Kidney tubule cell (primary cell): Measurements from ENCODE around the gene ABTB2.

ENCODE experiments used
- DNase-seq: peaks from one replicate; pipeline ENCODE4 v3.0.0-alpha.2; 2018; ENCODE audit warnings: low spot score

The ABTB2 gene

DNA sequence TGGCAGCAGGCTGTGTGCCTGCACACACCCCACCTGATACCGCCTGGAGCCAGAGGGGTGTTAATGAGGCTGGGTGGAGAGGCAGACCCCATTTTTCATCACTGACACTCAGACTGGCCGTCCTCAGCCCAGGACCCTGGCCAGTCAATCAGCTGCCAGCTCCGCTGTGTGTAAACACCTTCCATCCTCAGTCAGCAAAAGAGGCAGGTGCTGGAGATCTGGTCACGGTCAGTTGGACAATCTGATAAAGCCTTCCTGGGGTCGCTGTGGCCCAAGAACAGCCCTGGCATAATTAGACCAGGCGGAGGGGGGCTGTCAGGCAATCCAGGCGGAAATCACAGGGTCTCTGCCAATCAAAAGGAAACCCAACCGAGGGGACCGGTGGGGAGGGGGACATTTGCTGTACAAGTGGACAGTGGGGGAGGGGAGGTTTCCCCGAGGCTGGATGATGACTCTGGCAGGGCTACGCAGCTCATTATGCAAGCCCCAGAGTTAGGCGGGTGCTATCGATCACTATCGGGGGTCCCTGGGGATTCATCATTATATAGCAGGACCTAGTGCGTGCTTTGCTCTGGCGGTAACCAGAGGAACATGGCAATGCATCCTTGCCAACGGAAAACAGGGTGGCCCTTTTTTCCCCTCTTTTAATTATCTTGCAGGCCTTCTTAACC lies 72.9 kb downstream of the ABTB2 start:
- DNase-seq: no peak

DNA sequence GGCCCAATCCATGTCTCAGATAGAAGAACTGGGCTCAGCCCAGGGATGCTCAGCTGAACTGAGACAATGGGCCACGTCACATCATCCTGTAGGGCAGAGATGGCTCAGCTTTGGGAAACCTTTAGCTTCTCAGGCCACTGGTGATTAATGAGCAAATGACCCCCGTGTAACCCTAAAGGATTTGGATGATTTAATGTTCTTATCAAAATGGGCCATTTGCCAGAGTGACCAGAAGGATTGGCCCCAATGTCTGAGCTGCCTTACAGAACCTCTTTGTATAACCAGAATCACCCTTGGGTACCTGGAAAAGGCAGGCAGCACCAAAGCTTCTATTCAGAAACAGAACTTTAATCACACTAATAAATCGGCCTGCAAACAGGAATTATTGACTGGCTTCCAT lies 73.7 kb downstream of the ABTB2 start:
- DNase-seq: no peak

DNA sequence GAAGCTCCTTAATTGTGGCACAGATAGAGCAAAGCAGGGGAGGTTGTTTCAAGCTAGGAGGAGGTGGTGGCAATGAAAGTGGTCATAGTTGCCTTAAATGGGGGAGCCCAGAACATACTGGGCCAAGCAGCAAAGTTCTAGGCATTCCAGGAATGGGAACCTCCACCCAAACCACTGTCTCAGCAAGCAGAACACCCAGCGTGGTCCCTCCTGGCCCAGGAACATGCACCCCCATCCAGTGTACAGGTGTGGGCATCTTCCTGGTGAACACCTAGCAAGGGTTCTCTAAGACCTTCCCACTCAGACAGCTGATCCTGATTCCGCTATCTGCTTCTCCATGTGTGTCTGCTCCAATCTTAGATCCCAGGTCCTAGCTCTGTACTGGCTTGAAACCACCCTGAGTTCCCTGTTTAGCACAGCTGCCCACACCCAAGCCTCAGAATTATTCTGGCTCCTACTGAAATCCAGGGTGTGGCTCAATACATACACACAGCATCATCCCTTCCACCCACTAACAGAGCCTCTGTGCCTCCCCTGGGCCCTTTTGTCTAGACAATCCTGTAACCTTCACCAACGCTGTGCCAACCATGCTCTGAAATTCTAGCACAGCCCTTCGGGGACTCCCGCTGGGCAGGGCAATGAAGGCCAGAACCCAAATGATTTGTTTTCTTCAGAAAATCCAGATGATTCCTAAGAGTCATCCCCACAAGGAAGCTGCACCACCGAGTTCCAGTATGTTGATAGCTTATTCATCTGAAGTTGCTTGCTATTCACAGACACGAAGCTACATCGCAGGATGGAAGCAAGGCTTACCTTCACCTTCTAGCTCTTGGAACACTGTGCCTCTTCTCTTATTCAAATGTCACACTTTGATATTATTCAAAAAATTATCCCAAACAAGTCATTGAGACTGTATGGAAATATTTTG lies 76.6 kb downstream of the ABTB2 start:
- no peak for DNase-seq

DNA sequence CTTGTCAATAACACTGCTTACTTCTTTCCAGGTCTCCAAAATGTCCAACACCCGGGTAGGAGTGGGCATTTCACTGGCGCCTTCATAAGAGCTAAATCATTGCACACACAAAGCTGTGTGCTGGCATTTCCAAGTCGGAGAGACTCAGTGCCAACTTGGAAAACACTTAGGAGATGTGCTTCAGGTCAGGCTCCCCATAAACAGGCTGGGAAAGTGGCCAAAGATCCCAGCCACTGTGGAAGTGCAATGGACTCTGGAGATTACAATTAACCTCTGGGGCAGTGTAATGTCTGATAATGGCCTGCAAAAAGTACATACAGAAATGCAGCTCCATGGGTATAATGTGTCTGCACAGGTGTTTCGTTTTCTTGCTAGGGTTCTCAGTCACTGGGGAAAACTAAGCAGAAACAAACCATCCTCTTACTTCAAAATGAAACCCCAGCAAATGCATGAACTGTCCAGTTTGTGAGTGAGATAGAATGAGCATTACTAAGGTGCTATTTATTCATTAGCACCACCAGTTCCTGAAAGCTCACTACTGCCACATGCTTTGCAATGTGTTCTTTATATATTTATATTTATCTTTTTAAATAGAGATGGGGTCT lies 79.0 kb downstream of the ABTB2 start:
- no peak for DNase-seq

DNA sequence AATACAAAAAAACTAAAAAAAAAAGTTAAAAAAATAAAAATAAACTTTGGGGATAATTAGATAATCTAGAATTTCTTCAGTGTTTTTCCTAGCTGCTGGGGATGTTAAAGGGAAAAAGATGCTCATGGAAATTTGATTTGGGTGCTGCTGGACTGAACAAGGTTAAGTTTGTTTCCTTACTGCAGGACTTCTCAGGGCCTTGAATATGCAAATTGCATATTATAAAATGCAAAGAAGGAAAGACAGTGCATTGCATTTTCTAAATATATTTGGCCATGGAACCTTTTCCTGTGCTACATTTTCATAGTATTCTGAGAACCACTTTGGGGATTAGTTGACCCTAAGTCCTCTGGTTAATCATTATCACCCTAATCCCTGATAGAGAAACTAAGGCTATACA lies 79.6 kb downstream of the ABTB2 start:
- DNase-seq: no peak

DNA sequence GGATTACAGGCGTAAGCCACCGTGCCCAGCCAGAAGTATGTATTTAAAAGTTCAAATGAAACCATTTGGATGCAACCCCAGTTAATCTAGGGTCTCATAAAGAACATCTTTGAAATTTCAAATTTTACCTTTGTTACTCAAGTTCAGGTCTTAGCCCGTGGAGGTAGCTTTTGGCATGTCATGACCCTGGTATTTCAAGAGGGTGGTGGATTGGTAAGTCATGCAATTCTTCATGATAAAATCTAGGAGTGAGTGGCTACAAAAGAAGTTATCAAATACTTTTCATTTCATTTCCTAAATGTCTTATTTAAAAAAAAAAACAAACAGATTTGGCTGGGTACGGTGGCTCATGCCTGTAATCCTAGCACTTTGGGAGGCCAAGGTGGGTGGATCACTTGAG lies 80.6 kb downstream of the ABTB2 start:
- no peak for DNase-seq

DNA sequence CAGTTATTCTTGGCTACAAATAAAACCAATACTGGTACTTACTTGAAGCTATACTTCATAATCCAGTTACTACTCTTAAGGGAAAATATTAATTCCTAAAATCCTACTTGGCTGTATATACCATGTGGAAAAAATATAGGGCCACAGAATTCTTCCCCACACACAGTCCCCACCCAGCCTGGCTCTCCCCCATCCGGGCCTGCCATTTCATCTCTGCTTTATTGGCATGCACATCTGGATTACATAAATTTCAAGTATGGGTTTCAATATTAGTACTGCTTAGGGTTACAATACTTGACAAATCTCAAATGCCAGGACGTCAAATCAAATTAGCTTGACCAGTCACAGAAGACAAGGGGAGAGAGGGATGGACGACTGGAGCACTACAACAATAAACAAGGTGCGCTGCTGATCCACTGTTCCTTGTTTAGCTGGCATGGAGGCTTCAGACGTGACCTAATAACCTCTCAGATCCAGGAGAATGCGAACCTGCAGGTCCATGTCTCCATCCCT lies 81.4 kb downstream of the ABTB2 start:
- DNase-seq: no peak

DNA sequence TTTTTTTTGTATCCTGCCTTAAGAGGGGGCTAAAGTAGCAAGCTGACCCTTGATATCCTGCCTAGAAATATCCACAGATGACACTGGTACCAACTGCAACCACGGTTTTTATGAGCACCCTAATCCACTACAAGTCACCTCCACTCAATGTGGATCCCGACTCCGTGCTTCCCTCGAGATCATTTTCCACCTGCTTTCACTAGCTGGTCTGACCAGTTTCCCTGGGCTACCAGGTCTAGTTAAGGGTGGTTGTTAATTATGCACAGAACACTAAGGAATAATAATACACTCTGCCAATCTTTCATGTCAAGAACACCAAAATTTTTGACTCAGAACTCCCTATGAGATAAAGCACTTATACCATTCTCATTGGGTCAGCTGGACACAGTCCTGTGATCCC lies 82.3 kb downstream of the ABTB2 start:
- no peak for DNase-seq

DNA sequence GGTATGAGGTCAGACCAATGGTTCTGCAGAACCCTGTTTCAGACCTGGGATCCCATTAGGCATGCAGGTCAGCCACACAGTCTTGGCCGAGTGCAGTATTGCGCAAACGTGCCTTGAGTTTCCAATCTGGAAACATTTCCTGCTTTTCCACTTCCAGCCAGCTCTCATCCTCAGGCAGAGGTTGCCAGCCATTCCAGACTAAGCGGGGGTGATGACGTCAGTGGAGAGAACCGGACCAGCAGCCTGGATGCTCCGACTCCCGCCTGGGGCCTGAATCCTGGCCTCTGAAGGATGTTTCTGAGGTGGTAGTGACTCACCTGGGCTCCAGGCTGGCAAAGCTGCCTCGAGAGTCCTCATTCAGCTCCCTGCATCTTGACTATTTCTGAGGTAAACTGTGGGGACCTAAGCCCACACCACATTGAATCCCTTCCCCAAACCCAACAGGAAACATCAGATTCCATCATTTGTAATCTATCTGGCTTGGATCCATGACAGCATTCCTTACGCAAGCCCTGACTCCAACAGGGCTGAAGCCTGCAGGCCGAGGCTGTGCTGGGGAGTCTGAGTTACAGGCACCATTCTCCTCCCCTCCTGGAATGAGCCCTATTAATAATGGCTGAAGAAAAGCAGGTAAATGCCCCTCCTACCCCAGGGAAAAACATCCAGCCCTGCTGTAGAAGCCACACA lies 83.0 kb downstream of the ABTB2 start:
- peak; percentile 98 for DNase-seq

DNA sequence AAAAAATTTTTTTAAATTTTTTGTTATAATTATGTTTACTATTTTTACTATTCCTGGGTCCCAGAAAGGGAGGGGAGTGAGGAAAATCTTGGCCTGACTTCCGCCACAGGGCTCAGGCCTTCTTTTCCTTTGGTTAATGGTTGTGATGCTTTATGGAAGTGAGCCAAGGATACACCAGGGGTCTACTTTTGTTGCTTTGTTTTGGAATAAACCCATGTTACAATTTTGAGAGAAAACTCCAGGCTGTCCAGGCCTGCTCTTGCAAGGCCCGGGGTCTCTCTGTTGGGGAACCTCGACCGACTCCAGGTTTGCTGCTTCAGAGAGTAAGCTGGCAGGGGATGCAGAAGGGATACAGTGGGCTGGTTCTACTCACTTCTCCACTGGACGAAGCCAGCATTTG lies 84.7 kb downstream of the ABTB2 start:
- DNase-seq: no peak

DNA sequence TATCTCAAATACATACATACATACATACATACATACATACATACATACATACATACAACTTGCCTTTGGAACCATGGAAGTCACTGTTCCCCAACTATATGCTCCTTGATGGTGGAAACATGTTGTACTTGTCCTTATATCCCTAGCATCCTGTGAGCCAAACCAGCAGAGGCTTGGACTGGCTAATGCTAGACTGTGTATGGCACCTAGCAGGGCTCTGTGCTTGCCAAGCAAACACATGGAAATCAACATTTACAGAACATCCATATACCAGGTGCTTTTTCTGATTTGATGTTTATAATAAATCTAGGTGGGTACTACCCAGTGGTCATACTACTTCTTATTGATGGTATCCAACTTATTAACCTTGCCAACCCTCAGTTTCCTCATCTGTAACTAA lies 86.1 kb downstream of the ABTB2 start:
- DNase-seq: no peak

DNA sequence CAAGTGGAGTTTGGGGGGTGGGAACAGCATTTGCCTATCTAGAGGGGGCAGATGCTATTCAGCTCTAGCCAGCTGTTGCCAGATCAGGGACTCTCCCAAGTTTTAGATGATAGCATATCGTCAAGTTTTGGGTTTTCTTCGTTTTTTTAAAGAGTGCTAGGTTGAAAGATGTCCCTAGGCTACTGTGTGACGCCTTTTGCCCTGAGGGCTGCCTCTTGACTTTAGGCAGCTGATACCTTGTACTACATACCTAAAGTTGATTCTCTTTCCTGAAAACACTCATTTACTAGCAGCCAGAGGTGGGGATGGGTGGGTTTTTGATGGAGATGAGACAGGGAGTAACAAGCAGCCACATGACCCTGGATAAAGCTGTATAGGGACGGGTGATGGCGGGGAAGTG lies 87.1 kb downstream of the ABTB2 start:
- DNase-seq: no peak

DNA sequence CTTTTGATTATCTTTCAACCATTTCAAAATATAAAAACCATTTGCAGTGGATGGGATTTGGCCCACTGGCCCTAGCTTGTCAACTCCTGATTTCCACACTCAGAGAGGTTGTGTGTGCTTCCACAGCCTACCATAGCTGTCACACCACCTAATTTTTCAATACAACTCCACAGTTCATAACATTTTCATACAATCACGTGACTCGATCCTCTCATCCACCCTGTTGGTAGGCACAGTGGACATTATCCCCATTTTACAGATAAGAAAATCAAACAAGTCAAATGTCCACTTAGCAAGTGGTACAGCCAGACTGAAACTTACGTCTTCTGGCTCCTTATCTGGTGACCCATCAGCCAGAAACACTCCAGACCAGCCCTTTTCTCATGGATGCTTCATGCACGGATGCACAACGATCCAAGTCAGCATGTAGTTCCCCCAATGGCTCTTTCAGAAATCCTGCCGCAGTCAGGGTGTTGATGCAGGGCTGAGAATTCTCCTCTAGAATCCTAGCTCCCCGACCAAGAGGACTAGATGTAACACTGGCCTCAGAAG lies 88.0 kb downstream of the ABTB2 start:
- DNase-seq: no peak

DNA sequence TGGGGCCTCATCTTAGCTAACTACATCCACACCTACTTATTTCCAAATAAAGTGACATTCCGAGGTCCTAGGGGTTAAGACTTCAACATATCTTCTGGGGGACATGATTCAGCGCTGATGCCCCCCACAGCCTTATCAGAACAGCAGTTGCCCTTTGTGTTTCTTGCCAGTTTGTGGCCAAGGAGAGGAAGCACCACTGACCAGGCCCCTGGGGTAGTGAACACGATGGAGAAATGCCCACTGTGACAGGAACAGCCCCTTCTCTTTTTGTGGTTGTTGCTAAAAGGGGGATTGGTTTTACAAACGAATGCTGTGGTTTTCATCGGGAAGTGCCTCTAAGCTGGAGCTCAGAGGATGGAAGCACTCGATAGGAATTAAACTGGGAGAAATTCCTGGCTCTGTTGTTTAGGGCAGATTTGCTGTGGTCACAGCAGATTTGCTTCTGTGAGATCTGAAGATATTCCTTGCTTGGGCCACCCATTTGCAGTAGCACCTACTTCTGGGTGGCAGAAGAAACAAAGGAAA lies 88.8 kb downstream of the ABTB2 start:
- DNase-seq: no peak

DNA sequence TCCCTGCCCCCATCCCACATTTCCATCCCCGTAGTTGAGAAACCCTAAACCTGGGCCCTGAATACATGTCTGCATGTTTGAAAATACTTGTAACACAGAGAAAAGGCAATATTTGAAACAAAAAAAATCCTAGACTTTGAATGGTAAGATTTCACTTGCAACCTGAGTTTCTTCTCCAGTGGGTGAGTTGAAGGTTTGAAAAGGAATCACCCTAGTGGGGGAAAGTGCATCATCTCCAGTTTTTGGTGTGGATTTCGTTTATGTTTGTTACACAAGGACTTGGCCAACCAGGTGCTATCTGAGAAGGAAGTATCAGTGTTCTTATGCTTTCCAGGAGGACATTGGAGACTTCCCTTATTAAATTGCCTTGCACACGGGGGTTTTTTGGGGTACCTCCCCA lies 90.4 kb downstream of the ABTB2 start:
- no peak for DNase-seq

DNA sequence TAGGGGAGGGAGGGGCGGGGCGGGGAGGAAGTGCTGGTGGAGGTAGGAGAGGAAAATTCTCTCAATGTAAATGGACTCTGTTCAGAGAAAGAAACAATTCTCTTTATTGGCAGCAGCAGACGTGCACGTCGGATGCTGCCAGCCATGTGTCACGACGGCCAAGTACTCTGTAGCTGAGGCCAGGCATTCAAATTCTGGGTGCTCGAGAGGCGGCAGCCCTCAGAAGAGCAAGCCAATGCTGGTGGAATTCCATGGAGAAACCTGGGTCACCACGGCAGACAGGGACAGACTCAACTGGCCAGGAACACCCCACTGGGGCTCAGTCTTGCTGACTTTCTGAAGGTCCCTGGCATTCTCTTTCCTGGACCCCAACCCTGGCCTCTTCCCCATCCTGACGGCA lies 90.8 kb downstream of the ABTB2 start:
- DNase-seq: no peak

DNA sequence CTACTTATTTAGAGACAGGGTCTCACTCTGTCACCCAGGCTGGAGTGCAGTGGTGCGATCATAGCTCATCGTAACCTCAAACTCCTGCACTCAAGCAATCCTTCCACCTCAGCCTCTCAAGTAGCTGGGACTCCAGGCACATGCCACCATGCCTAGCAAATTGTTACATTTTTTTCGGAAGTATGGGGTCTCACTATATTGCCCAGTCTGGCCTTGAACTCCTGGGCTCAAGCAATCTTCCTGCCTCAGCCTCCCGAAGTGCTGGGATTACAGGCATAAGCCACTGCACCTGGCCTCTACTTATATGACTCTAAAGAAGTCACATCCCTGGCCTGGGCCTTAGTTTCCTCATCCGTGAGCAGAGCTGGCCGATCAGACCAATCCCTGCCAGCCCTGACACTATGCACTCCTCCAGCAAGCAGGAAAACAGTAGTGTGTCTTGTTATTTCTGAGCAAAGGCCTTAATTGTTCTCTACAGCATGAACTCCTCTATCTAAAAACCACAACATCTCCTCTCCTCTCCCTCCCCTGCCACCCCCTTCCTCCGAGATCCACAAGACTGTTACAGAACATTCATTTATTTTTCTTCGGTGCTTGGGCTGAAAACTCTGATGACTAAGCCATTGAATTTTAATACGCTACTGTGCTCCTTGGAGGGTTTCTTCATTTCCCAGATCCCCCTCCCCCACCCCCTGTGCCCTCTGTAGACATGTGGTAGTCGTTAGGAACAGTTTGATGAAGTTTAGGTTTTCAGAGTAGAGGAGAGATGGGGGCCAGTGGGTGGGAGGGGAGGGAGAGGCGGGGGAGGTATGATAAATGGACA lies 91.5 kb downstream of the ABTB2 start:
- peak; percentile 89 for DNase-seq

DNA sequence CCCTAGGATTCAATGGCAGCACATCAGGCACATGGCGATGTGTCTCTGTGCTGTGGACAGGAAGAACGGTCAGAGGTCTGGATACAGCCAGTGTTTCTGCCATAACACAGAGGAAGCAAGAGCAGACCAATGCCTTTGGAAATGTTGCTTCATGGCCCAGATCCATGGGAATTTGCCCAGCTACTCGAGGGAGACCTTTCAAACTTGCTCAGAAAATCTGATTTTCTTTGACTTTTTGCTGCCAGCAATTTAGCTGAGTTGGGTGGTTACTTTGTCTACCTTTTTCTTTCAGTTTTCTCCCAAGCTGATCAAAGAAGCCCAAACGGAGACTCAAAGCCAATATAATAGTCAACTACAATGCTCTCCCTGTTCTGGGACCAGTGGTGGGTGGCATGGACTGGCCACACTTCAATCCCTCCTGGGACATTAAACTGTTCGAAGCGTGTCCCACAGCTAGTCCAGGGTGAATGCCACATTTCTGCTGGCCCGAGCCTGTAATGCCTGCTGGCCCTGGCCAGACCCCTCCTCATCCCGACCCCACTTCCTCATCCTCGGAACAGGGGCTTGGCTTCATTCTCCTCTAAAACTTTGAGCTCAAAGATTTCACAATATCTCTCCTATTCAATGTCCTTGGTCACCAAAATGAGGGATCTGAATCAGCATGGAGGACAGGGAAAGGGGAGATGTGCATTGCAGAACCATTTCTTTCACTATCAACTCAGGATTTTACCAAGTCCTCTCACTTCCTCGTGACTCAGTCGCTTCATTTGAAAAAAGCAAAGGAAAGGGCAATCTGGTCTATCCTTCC lies 93.3 kb downstream of the ABTB2 start:
- no peak for DNase-seq

DNA sequence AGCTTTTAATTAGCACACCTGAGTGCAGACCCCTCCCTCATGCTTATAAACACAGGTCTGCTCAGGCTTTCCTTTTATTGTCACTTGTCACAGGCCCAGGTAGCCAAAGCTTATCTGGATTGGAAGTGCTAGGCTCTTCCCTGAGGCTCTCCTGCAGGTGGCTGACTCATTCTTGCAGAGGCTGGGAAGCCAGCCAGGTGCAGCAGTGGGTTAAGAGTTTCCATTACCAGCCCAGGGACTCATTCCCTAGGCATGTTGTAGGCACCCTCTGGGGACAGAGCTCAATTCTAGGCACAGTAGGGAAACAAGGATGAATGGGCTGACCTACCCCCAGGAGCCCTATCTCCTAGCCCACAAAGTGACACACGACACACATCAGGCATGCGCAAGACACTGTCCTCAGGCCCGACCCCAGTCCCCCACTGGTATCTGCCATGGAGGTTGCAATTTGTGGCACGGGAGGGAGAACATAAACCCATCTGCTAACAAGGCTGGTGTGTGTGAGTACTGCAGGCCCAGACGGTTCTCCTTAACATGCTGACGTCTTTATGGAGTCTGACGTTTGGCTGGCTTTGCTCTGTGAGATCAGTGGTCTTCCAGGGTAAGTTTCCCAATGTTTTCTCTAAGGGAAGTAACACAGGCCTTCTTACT lies 94.2 kb downstream of the ABTB2 start:
- DNase-seq: peak; percentile 96
